Fibroblast of lung (primary cell): ENCODE data around the gene DNMT3L. TPM values are rescaled to one million over a fixed set of nuclear protein-coding genes. Genes with fewer than 3 reads are reported as not detected.
"Not testable (repeated sequence)": the region's sequence is repeated elsewhere in the genome, so short reads cannot be mapped to it uniquely, and the experiment has no call there.

Experiments
- DNase-seq, 2 donors: peaks; one replicate each; pipeline versions ENCODE4 v3.0.0 to v3.0.0-alpha.2; 2010; ENCODE audit warnings: low read depth in 2 of 2
- H2AFZ ChIP-seq: 2 replicates; pipeline ENCODE4 v1.5.1; 2012; ENCODE audit warnings: low read length, control low read depth, inconsistent platforms
- H3K27ac ChIP-seq: 2 replicates; pipeline ENCODE4 v1.5.1; 2011; ENCODE audit warnings: low read length, control low read depth; ENCODE audit not compliant: insufficient read depth
- H3K27me3 ChIP-seq: 2 replicates; pipeline ENCODE4 v1.5.1; 2011; ENCODE audit warnings: mild to moderate bottlenecking, low read length; ENCODE audit not compliant: control insufficient read depth, insufficient read depth
- H3K36me3 ChIP-seq: 2 replicates; pipeline ENCODE4 v1.5.1; 2011; ENCODE audit warnings: low read length; ENCODE audit not compliant: control insufficient read depth, insufficient read depth
- H3K4me1 ChIP-seq: 2 replicates; pipeline ENCODE4 v1.5.1; 2011; ENCODE audit warnings: low read length; ENCODE audit not compliant: control insufficient read depth, insufficient read depth; ENCODE audit errors: extremely low read depth
- H3K4me2 ChIP-seq: 2 replicates; pipeline ENCODE4 v1.5.1; 2011; ENCODE audit warnings: low read length, control low read depth; ENCODE audit not compliant: insufficient read depth; ENCODE audit errors: extremely low read depth
- H3K4me3 ChIP-seq, 4 experiments: fragments of 200-600 bp in 1 of 4; sonication (generic) in 1 of 4; replicated peaks in 1 of 4; 2 replicates each; pipeline ENCODE4 v1.5.1; 2011 to 2016; ENCODE audit warnings: low read length in 4 of 4, low read depth in 3 of 4, mild to moderate bottlenecking in 3 of 4, control low read depth in 2 of 4, inconsistent platforms in 1 of 4, mixed read lengths in 1 of 4; ENCODE audit not compliant: insufficient read depth in 1 of 4; ENCODE audit errors: control extremely low read depth in 1 of 4
- H3K79me2 ChIP-seq: 2 replicates; pipeline ENCODE4 v1.5.1; 2012; ENCODE audit warnings: mild to moderate bottlenecking, low read length, inconsistent platforms; ENCODE audit not compliant: control insufficient read depth, insufficient read depth
- H3K9ac ChIP-seq: 2 replicates; pipeline ENCODE4 v1.5.1; 2011; ENCODE audit warnings: mild to moderate bottlenecking, low read length, control low read depth; ENCODE audit not compliant: insufficient read depth
- H3K9me3 ChIP-seq: 2 replicates; pipeline ENCODE4 v1.5.1; 2012; ENCODE audit warnings: low read depth, low read length; ENCODE audit not compliant: control insufficient read depth, insufficient read depth
- H4K20me1 ChIP-seq: 2 replicates; pipeline ENCODE4 v1.5.1; 2011; ENCODE audit warnings: low read length; ENCODE audit not compliant: control insufficient read depth, insufficient read depth; ENCODE audit errors: extremely low read depth
- polyA plus RNA-seq, 2 donors: library from polyadenylated mRNA; depleted of rRNA in 1 of 2; stranded (reverse) in 1 of 2; unstranded in 1 of 2; fragments of >200 nt; gene quantifications; 2 replicates each; pipeline ENCODE4 v1.2.1, GENCODE V29; 2011 to 2012; ENCODE audit warnings: missing spikeins in 1 of 2
- total RNA-seq: library from RNA; depleted of rRNA; stranded (reverse); fragments of >200 nt; gene quantifications from 2 replicates; pipeline ENCODE4 v1.2.1, GENCODE V29; 2014

Gene DNMT3L
- total and polyA plus RNA-seq, 2 donors (not counting 1 experiment from before 2014, with no cell fraction given), result not detected

DNA sequence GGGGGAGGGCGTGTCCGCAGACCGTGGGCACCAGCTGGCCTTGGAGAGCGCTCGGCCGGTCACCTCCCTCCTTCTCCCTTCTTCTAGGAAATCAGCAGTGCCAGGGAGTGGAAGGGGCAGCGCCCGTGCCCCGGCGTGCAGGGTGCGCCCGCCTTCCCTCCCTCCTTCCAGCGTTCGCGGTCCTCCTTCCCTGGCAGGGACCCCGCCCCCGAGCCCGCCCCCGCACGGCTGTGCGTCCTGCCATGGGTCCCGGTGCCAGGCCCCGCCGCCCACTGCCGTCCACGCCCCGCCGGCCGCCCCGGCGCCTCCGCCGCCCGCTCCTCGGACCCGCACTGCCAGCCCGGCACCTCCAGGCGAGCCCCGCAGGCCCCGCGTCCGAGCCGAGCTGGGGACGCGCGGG, 21.3 kb downstream of the DNMT3L start:
- not testable (repeated sequence) for H3K9ac ChIP-seq, H2AFZ ChIP-seq, H3K4me1 ChIP-seq, H3K27ac ChIP-seq, H4K20me1 ChIP-seq, DNase-seq, H3K79me2 ChIP-seq, H3K4me2 ChIP-seq, H3K27me3 ChIP-seq, H3K9me3 ChIP-seq, H3K4me3 ChIP-seq, H3K36me3 ChIP-seq

GRCh38 chr21:44229561-44229960, 32.1 kb downstream of the DNMT3L start:
- H3K4me3 ChIP-seq, H3K9ac ChIP-seq, H4K20me1 ChIP-seq, H3K27me3 ChIP-seq, DNase-seq, H3K4me2 ChIP-seq, H2AFZ ChIP-seq, H3K36me3 ChIP-seq, H3K9me3 ChIP-seq, H3K79me2 ChIP-seq, H3K27ac ChIP-seq, H3K4me1 ChIP-seq: not testable (repeated sequence)

GRCh38 chr21:44228109-44228508, 33.6 kb downstream of the DNMT3L start:
- H3K27me3 ChIP-seq, H4K20me1 ChIP-seq, H3K4me3 ChIP-seq, H2AFZ ChIP-seq, DNase-seq, H3K9ac ChIP-seq, H3K79me2 ChIP-seq, H3K36me3 ChIP-seq, H3K27ac ChIP-seq, H3K9me3 ChIP-seq, H3K4me1 ChIP-seq, H3K4me2 ChIP-seq: not testable (repeated sequence)

DNA sequence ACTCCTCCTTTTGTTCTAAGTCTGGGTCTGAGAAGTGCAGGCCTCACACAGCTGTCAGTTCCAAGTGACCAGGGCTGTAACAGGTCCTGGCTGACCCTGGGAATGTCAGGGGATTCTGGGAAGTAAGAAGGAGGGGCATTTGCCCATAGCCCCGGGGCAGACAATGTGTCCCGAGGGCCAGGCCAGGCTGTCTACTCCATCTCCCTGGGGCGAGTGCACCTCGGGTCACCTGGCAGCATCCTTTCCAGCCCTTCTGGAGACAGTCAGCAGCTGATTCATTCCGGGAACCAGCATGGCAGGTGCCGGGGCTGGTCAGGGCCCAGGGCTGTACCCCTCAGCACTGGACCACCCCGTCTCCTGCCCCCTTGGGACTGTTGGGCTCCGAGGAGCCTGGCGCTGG, 34.1 kb downstream of the DNMT3L start:
- H3K4me1 ChIP-seq, H3K27ac ChIP-seq, H3K27me3 ChIP-seq, H4K20me1 ChIP-seq, H3K36me3 ChIP-seq, H3K79me2 ChIP-seq, H3K9ac ChIP-seq, H2AFZ ChIP-seq, H3K4me2 ChIP-seq, H3K4me3 ChIP-seq, H3K9me3 ChIP-seq, DNase-seq: not testable (repeated sequence)

DNA sequence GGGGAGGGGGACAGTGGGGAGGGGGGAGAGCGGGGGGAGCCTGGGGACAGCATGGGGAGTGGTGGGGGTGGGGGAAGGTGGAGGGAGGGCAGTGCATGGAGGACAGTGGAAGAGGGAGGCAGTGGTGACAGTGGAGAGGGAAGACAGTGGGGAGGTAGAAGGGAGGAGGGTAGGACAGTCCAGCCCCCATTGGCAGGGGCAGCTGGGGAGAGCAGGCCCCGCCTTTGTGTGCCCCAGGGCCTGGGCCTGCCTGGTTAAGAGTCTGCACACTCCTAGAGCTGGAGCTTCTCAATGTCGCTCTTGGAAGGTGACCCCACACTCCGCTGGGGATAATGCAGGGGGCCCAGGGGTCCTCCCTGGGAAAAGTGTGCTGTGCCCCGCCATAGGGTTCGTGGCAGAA, 36.1 kb downstream of the DNMT3L start:
- H3K4me2 ChIP-seq, H3K9ac ChIP-seq, H3K4me3 ChIP-seq, H3K27ac ChIP-seq, H3K79me2 ChIP-seq, H3K27me3 ChIP-seq, H2AFZ ChIP-seq, H3K9me3 ChIP-seq, H3K4me1 ChIP-seq, H4K20me1 ChIP-seq, DNase-seq, H3K36me3 ChIP-seq: not testable (repeated sequence)

- H3K9ac ChIP-seq, H3K4me2 ChIP-seq, H3K27me3 ChIP-seq, H3K79me2 ChIP-seq, H3K36me3 ChIP-seq, H3K4me3 ChIP-seq, H3K4me1 ChIP-seq, H3K27ac ChIP-seq, H4K20me1 ChIP-seq, H2AFZ ChIP-seq, H3K9me3 ChIP-seq, DNase-seq: not testable (repeated sequence)
These were observed 38.4 kb downstream of the DNMT3L start for GRCh38 chr21:44223334-44223733.

DNA sequence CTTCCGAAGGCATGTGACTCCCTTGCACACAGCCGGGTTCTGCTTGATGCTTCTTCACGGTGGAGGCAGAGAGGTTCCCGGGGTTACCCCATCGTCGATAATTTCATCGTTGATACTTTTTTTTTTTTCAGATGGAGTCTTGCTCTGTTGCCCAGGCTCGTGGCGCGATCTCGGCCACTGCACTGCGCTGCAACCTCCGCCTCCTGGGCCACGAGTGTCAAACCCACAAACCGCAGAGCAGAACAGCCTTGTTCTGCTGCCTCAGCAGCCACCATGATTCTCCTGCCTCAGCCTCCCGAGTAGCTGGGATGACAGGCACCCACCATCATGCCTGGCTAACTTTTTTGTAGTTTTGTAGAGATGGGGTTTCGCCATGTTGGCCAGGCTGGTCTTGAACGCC, 41.0 kb downstream of the DNMT3L start:
- not testable (repeated sequence) for H3K4me3 ChIP-seq, H3K27ac ChIP-seq, H3K36me3 ChIP-seq

More for the DNA sequence above, 41.0 kb downstream of the DNMT3L start:
- H3K9ac ChIP-seq, H3K9me3 ChIP-seq, H3K4me2 ChIP-seq, H3K27me3 ChIP-seq, H4K20me1 ChIP-seq, H3K79me2 ChIP-seq, DNase-seq, H2AFZ ChIP-seq, H3K4me1 ChIP-seq: not testable (repeated sequence)
